HepG2 (cell line): Measurements from ENCODE around the gene HSP90AB1. TPM values are rescaled to one million over a fixed set of nuclear protein-coding genes. Genes with fewer than 3 reads are reported as not detected.
A peak's percentile ranks its signal among the peaks of the same experiment; 100 is the strongest.

Experiments used
- ATF7 ChIP-seq, 2 experiments: fragments of 450-650 bp in 1 of 2; sonication (generic) in 1 of 2; formaldehyde crosslinking in 1 of 2; IDR thresholded peaks; 2 replicates each; pipeline versions ENCODE4 v1.4.0 to v1.6.1; 2016 to 2020; ENCODE audit warnings: antibody characterized with exemption in 1 of 2, mild to moderate bottlenecking in 1 of 2, missing genetic modification reagents in 1 of 2
- CHCHD3 ChIP-seq: sonication (generic); formaldehyde crosslinking; IDR thresholded peaks from 2 replicates; pipeline ENCODE4 v1.8.0; 2022; ENCODE audit warnings: mild to moderate bottlenecking, missing genetic modification reagents, moderate library complexity
- DNMT1 ChIP-seq: sonication (generic); formaldehyde crosslinking; IDR thresholded peaks from 2 replicates; pipeline ENCODE4 v1.5.1; 2020; ENCODE audit warnings: mild to moderate bottlenecking, missing genetic modification reagents
- FOXA1 ChIP-seq, 2 experiments: fragments of 450-650 bp in 1 of 2; sonication (generic) in 1 of 2; formaldehyde crosslinking in 1 of 2; IDR thresholded peaks; 2 replicates each; pipeline versions ENCODE4 v1.4.0 to v1.6.1; 2016 to 2020; ENCODE audit warnings: missing genetic modification reagents in 1 of 2
- GLMP ChIP-seq: sonication (generic); formaldehyde crosslinking; IDR thresholded peaks from 2 replicates; pipeline ENCODE4 v1.9.0; 2021; ENCODE audit warnings: missing genetic modification reagents, mild to moderate bottlenecking, borderline replicate concordance
- HNRNPH1 ChIP-seq: fragments of 200-400 bp; formaldehyde crosslinking; optimal IDR thresholded peaks from 2 replicates; pipeline ENCODE3; 2017; ENCODE audit warnings: mild to moderate bottlenecking, low read depth, low read length
- JUND ChIP-seq: sonication (generic); formaldehyde crosslinking; IDR thresholded peaks from 2 replicates; pipeline ENCODE4 v1.8.0; 2022; ENCODE audit warnings: mild to moderate bottlenecking, missing genetic modification reagents
- NONO ChIP-seq, 2 experiments: fragments of 450-650 bp in 1 of 2; sonication (generic) in 1 of 2; formaldehyde crosslinking in 1 of 2; IDR thresholded peaks in 1 of 2; conservative IDR thresholded peaks in 1 of 2; 2 replicates each; pipeline versions ENCODE4 v1.6.1 to v1.8.0; 2017 to 2022; ENCODE audit warnings: mild to moderate bottlenecking in 1 of 2, missing genetic modification reagents in 1 of 2, moderate library complexity in 1 of 2
- RERE ChIP-seq: IDR thresholded peaks from 2 replicates; pipeline ENCODE4 v1.6.1; 2016; ENCODE audit warnings: low read depth, missing genetic modification reagents, missing compliant biosample characterization
- SOX5 ChIP-seq: IDR thresholded peaks from 2 replicates; pipeline ENCODE4 v1.6.1; 2016; ENCODE audit warnings: borderline replicate concordance
- ZBTB49 ChIP-seq: sonication (generic); formaldehyde crosslinking; IDR thresholded peaks from 2 replicates; pipeline ENCODE4 v1.4.0; 2020; ENCODE audit warnings: missing genetic modification reagents, borderline replicate concordance
- ZKSCAN5 ChIP-seq: sonication (generic); formaldehyde crosslinking; IDR thresholded peaks from 2 replicates; pipeline ENCODE4 v1.5.1; 2020; ENCODE audit warnings: mild to moderate bottlenecking, missing genetic modification reagents
- ZNF20 ChIP-seq: sonication (generic); formaldehyde crosslinking; IDR thresholded peaks from 2 replicates; pipeline ENCODE4 v1.4.0; 2020; ENCODE audit warnings: mild to moderate bottlenecking, moderate library complexity, missing genetic modification reagents
- ZNF205 ChIP-seq: IDR thresholded peaks from 2 replicates; pipeline ENCODE4 v1.6.1; 2018; ENCODE audit warnings: missing biosample characterization, missing genetic modification reagents
- ZNF224 ChIP-seq: sonication (generic); formaldehyde crosslinking; IDR thresholded peaks from 2 replicates; pipeline ENCODE4 v1.5.0; 2020; ENCODE audit warnings: mild to moderate bottlenecking, missing genetic modification reagents
- ZNF576 ChIP-seq: sonication (generic); formaldehyde crosslinking; IDR thresholded peaks from 2 replicates; pipeline ENCODE4 v1.4.0; 2020; ENCODE audit warnings: mild to moderate bottlenecking, missing genetic modification reagents
- ZNF674 ChIP-seq: sonication (generic); formaldehyde crosslinking; IDR thresholded peaks from 2 replicates; pipeline ENCODE4 v1.5.0; 2020; ENCODE audit warnings: low read depth, mild to moderate bottlenecking, missing genetic modification reagents
- polyA plus RNA-seq, 8 experiments: library from polyadenylated mRNA; depleted of rRNA in 3 of 8; stranded (reverse) in 7 of 8; unstranded in 1 of 8; fragments of >200 nt; fragmentation: Illumina TruSeq in 4 of 8; extraction: Trizol in 4 of 8; gene quantifications; 2 replicates each; pipeline versions ENCODE4 v1.2.1 to v1.2.3, GENCODE V29; 2011 to 2016; ENCODE audit warnings: low read depth in 4 of 8, missing spikeins in 1 of 8, mixed read lengths in 1 of 8; ENCODE audit not compliant: insufficient read depth in 1 of 8
- total RNA-seq, 5 experiments: library from RNA; depleted of rRNA; stranded (reverse); fragments of >200 nt; fragmentation: Illumina TruSeq; extraction: Trizol; gene quantifications; 2 replicates each; pipeline ENCODE4 v1.2.3, GENCODE V29; 2016; ENCODE audit warnings: low read depth in 1 of 5

The HSP90AB1 gene
- total and polyA plus RNA-seq, 2 of the 13 experiments (the other 11 are each of a cell fraction or from before 2014, with no cell fraction given) = 1,325 to 1,472 TPM

- 0 out of 2 replicates have a peak, but pooled peaks have one; percentile 29 for TF ChIP-seq ZNF674
- TF ChIP-seq SOX5 (CRISPR knock-in tag) = no peak; the same call in 1 of the 2 replicates
- no peak for TF ChIP-seq ZNF224 (CRISPR knock-in tag)
- TF ChIP-seq ZNF205 (CRISPR knock-in tag) = no peak
- no peak; the same call in 1 of the 2 replicates for TF ChIP-seq CHCHD3 (CRISPR knock-in tag)
- no peak for TF ChIP-seq NONO (IDR thresholded peaks at IDR 0.05)
- TF ChIP-seq NONO (CRISPR knock-in tag; conservative IDR thresholded peaks at IDR 0.05) = no peak
- TF ChIP-seq RERE (CRISPR knock-in tag) = no peak
- TF ChIP-seq FOXA1 (IDR thresholded peaks at IDR 0.05) = 0 out of 2 replicates have a peak, but pooled peaks have one; percentile 57
- TF ChIP-seq FOXA1 (CRISPR knock-in tag; IDR thresholded peaks at IDR 0.05) = peak; percentile 96
- TF ChIP-seq DNMT1 (CRISPR knock-in tag) = 0 out of 2 replicates have a peak, but pooled peaks have one; percentile 5
- no peak for TF ChIP-seq ATF7 (IDR thresholded peaks at IDR 0.05)
- TF ChIP-seq ATF7 (CRISPR knock-in tag; IDR thresholded peaks at IDR 0.05) = no peak
- peak; percentile 53; the same call in 1 of the 2 replicates for TF ChIP-seq JUND (CRISPR knock-in tag)
- peak; percentile 74; the same call in 1 of the 2 replicates for TF ChIP-seq ZKSCAN5 (CRISPR knock-in tag)
- TF ChIP-seq ZNF20 (CRISPR knock-in tag) = no peak
- 0 out of 2 replicates have a peak, but pooled peaks have one; percentile 61 for TF ChIP-seq ZNF576 (CRISPR knock-in tag)
- no peak for TF ChIP-seq GLMP (CRISPR knock-in tag)
- no peak for TF ChIP-seq HNRNPH1
- TF ChIP-seq ZBTB49 = no peak
Measured at GRCh38 chr6:44237021-44237812, 9.7 kb upstream of the HSP90AB1 start (continued).
